KMS-11 (cell line): ENCODE data around the gene IGSF22.

Experiments
- H2AFZ ChIP-seq: fragments of 200-600 bp; sonication (generic); 2 replicates; pipeline ENCODE4 v1.6.1; 2016; ENCODE audit warnings: antibody characterized with exemption, mixed run types, low read depth
- H3K27ac ChIP-seq: fragments of 200-600 bp; sonication (generic); 2 replicates; pipeline ENCODE4 v1.6.1; 2016; ENCODE audit warnings: mild to moderate bottlenecking, mixed run types
- H3K27me3 ChIP-seq: fragments of 200-600 bp; sonication (generic); 2 replicates; pipeline ENCODE4 v1.6.1; 2017; ENCODE audit warnings: mild to moderate bottlenecking, low read depth, mixed run types, moderate library complexity; ENCODE audit not compliant: insufficient read depth
- H3K36me3 ChIP-seq: fragments of 200-600 bp; sonication (generic); 2 replicates; pipeline ENCODE4 v1.6.1; 2017; ENCODE audit warnings: mild to moderate bottlenecking, mixed run types; ENCODE audit not compliant: insufficient read depth
- H3K4me1 ChIP-seq: fragments of 200-600 bp; sonication (generic); 2 replicates; pipeline ENCODE4 v1.6.1; 2016; ENCODE audit warnings: mild to moderate bottlenecking, low read depth, mixed run types; ENCODE audit not compliant: poor library complexity, severe bottlenecking
- H3K4me2 ChIP-seq: fragments of 200-600 bp; sonication (generic); 2 replicates; pipeline ENCODE4 v1.7.0; 2016; ENCODE audit warnings: mild to moderate bottlenecking, mixed run types
- H3K4me3 ChIP-seq: fragments of 200-600 bp; sonication (generic); IDR thresholded peaks from 2 replicates; pipeline ENCODE4 v1.6.1; 2017; ENCODE audit warnings: low read depth, low read length, mixed read lengths; ENCODE audit not compliant: insufficient read depth
- H3K79me2 ChIP-seq: fragments of 200-600 bp; sonication (generic); 2 replicates; pipeline ENCODE4 v1.6.1; 2016; ENCODE audit warnings: low read depth, mixed run types; ENCODE audit not compliant: insufficient read depth
- H3K9ac ChIP-seq: fragments of 200-600 bp; sonication (generic); 2 replicates; pipeline ENCODE4 v1.6.1; 2016; ENCODE audit warnings: mild to moderate bottlenecking, mixed run types
- H4K20me1 ChIP-seq: fragments of 200-600 bp; sonication (generic); 2 replicates; pipeline ENCODE4 v1.6.1; 2016; ENCODE audit warnings: mild to moderate bottlenecking, mixed run types; ENCODE audit not compliant: insufficient read depth
- CTCF ChIP-seq: fragments of 200-600 bp; sonication (generic); conservative IDR thresholded peaks from 2 replicates; pipeline ENCODE4 v1.6.1; 2017; ENCODE audit warnings: low read depth, mild to moderate bottlenecking, antibody characterized with exemption, low read length, moderate library complexity, mixed read lengths

The IGSF22 gene

DNA sequence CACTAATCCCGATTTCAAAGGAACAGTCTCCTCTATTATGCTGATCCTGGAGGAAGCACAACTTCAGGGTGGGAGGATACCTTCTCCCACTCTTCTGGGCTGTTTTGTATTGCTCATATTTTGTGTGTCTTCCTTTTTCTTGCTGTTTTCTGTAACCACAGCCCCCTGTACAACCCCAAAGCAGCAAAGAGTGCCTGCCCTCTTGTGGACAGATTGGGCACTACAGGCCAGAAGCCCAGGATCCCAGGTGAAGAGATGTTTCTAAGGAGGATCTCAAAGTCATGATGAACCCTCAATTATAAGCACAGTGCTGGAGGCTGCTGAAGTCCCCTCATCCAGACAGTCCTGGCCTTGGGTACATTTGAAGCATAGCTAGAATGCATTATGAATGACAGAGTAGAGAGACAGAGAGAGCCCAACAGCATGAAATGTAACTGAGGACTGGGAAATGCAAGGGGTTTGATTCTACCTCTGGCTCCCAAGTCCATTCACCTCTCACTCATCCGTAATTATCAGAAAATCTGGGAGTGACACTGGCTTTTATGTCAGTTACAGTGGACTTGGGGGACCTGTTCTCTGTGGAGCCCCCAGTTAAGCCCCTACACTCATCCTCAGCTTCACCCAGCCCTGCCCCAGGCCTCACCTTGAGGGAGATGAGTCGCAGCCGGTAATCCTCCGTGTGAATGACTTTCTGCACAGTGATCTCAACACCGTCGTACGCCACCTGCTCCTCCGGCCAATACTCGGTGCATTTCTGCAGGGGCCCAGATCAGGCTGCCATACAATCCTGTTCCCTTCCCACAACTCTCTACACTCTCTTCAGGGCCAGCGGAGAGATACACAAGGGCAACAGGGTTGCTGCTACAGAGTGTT lies 6.2 kb upstream of the IGSF22 start:
- TF ChIP-seq CTCF, result peak; percentile 99
- H4K20me1 ChIP-seq, result no peaks in the 10 kb centered on the region
- H3K36me3 ChIP-seq, result no peaks in the 10 kb centered on the region
- H3K9ac ChIP-seq, result no peak overlapping the region
- H3K4me2 ChIP-seq, result no peak overlapping the region
- no peak overlapping the region for H3K27ac ChIP-seq
- H3K27me3 ChIP-seq, result no peaks in the 10 kb centered on the region
- H3K4me1 ChIP-seq, result no peaks in the 10 kb centered on the region
- H3K79me2 ChIP-seq, result no peaks in the 10 kb centered on the region
- H2AFZ ChIP-seq, result peak overlapping the region; percentile 36; the same call in 1 of the 2 replicates
- no peak overlapping the region for H3K4me3 ChIP-seq

GRCh38 chr11:18731441-18731840 lies 5.5 kb upstream of the IGSF22 start:
- H3K4me3 ChIP-seq, result no peak overlapping the region
- no peak overlapping the region for H3K4me2 ChIP-seq
- H4K20me1 ChIP-seq, result no peaks in the 10 kb centered on the region
- H3K36me3 ChIP-seq, result no peaks in the 10 kb centered on the region
- H3K27ac ChIP-seq, result no peak overlapping the region
- H3K9ac ChIP-seq, result no peak overlapping the region
- no peaks in the 10 kb centered on the region for H3K79me2 ChIP-seq
- H2AFZ ChIP-seq, result peak overlapping the region; percentile 36; the same call in 1 of the 2 replicates
- no peaks in the 10 kb centered on the region for H3K4me1 ChIP-seq
- TF ChIP-seq CTCF, result no peak
- no peaks in the 10 kb centered on the region for H3K27me3 ChIP-seq

DNA sequence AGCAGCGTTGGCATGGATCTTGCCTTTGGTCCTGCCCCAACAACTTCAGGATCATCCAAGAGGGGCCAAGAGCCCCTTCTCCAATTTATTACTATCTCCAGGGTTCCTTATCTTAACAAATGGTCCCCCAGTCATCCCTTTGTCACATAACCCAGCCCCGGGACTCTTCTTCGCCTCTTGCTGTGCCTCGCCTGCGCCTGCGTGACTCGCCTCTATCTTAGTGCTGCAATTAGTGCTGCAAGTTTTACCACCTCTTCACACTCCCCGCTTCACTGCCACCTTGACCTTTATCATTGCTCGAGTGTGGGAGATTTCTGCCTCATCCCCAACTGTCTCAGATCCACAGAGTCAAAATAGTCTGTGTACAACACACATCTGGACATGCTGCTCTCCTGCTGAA lies 4.0 kb upstream of the IGSF22 start:
- no peaks in the 10 kb centered on the region for H3K27me3 ChIP-seq
- no peak overlapping the region for H2AFZ ChIP-seq
- TF ChIP-seq CTCF, result no peak
- H3K27ac ChIP-seq, result no peak overlapping the region
- H3K4me3 ChIP-seq, result no peak overlapping the region
- H3K9ac ChIP-seq, result no peak overlapping the region
- H3K79me2 ChIP-seq, result no peaks in the 10 kb centered on the region
- H4K20me1 ChIP-seq, result no peaks in the 10 kb centered on the region
- no peaks in the 10 kb centered on the region for H3K4me1 ChIP-seq
- no peak overlapping the region for H3K4me2 ChIP-seq
- H3K36me3 ChIP-seq, result no peaks in the 10 kb centered on the region

DNA sequence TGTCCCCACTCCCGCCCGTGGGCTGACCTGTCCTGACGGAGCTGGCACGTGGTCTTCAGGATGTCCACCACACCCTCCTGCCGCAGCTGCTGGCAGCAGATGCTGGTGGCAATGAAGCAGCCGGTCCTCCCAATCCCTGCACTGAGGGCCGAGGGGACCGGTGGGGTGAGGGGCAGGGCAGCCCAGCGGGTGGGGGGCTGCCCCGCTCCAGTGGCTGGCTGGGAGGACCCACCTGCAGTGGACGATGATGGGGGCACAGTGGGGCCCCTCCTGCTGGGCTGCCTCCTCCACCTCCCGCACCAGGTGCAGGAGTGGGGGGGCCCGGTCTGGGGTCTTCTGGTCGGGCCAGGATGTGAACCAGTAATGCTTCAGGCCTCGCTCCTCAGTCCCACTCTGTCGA lies 3.4 kb upstream of the IGSF22 start:
- Histone ChIP-seq H3K27me3 (no peaks in the 10 kb centered on the region), H3K4me3 (no peak overlapping the region), H3K79me2 (no peaks in the 10 kb centered on the region), H2AFZ (no peak overlapping the region), H3K4me1 (no peaks in the 10 kb centered on the region), H4K20me1 (no peaks in the 10 kb centered on the region), H3K27ac (no peak overlapping the region), H3K4me2 (no peak overlapping the region), H3K9ac (no peak overlapping the region), H3K36me3 (no peaks in the 10 kb centered on the region)
- TF ChIP-seq CTCF, result no peak
